ENCODE measurements around the gene SETD2. TPM values are rescaled to one million over a fixed set of nuclear protein-coding genes. Genes with fewer than 3 reads are reported as not detected.

Gene SETD2
- total and polyA plus RNA-seq, 2 donors (not counting 1 experiment from before 2014, with no cell fraction given) = 22.5 to 35.3 TPM

DNA sequence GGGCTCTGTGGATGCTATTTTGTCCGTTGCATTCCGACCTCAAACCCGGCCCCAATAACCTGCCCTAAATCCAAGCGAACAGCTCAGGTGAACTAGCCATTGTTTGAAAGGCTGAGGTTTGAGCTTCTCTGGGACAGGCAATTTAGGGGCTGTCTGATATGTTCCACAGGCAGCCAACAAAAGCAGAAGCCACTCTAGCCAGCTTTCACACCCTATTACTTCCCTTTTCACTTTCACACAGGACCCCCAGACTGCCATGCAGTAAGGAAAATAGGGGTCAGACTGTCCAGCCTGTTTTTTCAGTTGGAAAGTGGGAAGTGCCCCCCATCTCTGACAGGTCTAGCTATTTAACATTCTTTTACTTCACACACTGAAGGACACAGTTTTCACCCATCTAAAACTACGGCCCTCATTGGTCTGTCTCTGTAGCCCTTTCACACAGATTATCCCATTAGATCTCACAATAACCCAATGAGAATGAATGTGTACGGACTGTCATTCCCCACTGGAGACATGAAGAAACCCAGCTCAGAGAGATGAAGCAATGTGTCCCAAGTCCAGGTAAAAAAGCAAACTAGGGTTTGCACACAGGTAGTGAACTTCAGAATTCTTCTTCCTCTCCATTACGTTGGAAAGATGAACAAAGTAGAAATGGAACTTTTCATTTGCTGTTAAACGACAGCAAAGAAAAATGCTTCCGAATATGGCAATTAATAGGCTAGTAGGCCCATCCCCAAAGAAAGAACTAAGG lies 189.3 kb downstream of the SETD2 start:
- H3K27me3 ChIP-seq (ENCODE audit: control insufficient read depth, insufficient read depth, low read length) = no peaks in the 10 kb centered on the region
- H3K4me2 ChIP-seq (ENCODE audit: extremely low read depth, insufficient read depth, low read length) = peak overlapping the region; percentile 23
- no peaks in the 10 kb centered on the region for H3K36me3 ChIP-seq (ENCODE audit: control insufficient read depth, insufficient read depth, low read length)
- peaks cover 63% of the 10 kb centered on the region for H3K79me2 ChIP-seq (ENCODE audit: control insufficient read depth, insufficient read depth, low read length)
- peaks cover 9% of the 10 kb centered on the region for H3K4me1 ChIP-seq (ENCODE audit: control insufficient read depth, extremely low read depth, insufficient read depth, low read length)
- no peaks in the 10 kb centered on the region for H3K9me3 ChIP-seq (ENCODE audit: control insufficient read depth, insufficient read depth, low read depth, low read length)
- H3K4me3 ChIP-seq (replicated peaks in 1 of 4; ENCODE audit: control extremely low read depth in 1 of 4, insufficient read depth in 1 of 4, low read depth in 3 of 4, low read length in 4 of 4) = peak overlapping the region in 1 of 4 experiments; percentile 94
- H2AFZ ChIP-seq (ENCODE audit: low read length) = no peak overlapping the region
- TF ChIP-seq EZH2 (IDR thresholded peaks at IDR 0.05; ENCODE audit: low read length, missing control alignments) = no peak
- TF ChIP-seq, protein P1, sequence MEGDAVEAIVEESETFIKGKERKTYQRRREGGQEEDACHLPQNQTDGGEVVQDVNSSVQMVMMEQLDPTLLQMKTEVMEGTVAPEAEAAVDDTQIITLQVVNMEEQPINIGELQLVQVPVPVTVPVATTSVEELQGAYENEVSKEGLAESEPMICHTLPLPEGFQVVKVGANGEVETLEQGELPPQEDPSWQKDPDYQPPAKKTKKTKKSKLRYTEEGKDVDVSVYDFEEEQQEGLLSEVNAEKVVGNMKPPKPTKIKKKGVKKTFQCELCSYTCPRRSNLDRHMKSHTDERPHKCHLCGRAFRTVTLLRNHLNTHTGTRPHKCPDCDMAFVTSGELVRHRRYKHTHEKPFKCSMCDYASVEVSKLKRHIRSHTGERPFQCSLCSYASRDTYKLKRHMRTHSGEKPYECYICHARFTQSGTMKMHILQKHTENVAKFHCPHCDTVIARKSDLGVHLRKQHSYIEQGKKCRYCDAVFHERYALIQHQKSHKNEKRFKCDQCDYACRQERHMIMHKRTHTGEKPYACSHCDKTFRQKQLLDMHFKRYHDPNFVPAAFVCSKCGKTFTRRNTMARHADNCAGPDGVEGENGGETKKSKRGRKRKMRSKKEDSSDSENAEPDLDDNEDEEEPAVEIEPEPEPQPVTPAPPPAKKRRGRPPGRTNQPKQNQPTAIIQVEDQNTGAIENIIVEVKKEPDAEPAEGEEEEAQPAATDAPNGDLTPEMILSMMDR (conservative IDR thresholded peaks at IDR 0.05 in 1 of 2, IDR thresholded peaks at IDR 0.05 in 1 of 2; ENCODE audit: low read depth in 1 of 2, low read length in 2 of 2) = no peak
- no peak overlapping the region for H3K27ac ChIP-seq (ENCODE audit: insufficient read depth, low read length)
- no peak for DNase-seq (ENCODE audit: low read depth in 2 of 2)
- H3K9ac ChIP-seq (ENCODE audit: insufficient read depth, low read length) = no peak overlapping the region
- no peaks in the 10 kb centered on the region for H4K20me1 ChIP-seq (ENCODE audit: control insufficient read depth, extremely low read depth, insufficient read depth, low read length)

DNA sequence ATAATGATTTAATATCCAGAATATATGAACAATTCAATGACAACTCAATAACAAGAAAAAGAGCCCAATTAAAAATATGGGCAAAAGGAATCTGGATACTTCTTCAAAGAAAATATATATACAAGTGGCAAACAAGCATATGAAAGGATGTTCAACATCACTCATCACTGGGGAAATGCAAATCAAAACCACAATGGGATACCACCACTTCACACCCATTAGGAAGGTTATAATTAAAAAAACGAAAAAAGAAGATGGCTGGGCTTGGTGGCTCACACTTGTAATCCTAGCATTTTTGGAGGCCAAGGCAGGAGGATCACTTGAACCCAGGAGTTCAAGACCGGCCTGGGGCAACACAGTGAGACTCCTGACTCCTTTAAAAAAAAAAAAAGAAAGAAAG lies 191.5 kb downstream of the SETD2 start:
- Histone ChIP-seq H3K27ac (ENCODE audit: insufficient read depth, low read length) (no peak overlapping the region), H3K4me1 (ENCODE audit: control insufficient read depth, extremely low read depth, insufficient read depth, low read length) (peaks cover 4% of the 10 kb centered on the region), H3K4me2 (ENCODE audit: extremely low read depth, insufficient read depth, low read length) (no peak overlapping the region), H3K79me2 (ENCODE audit: control insufficient read depth, insufficient read depth, low read length) (peaks cover 85% of the 10 kb centered on the region), H2AFZ (ENCODE audit: low read length) (no peak overlapping the region), H3K36me3 (ENCODE audit: control insufficient read depth, insufficient read depth, low read length) (no peaks in the 10 kb centered on the region), H3K9ac (ENCODE audit: insufficient read depth, low read length) (no peak overlapping the region), H4K20me1 (ENCODE audit: control insufficient read depth, extremely low read depth, insufficient read depth, low read length) (peaks cover 4% of the 10 kb centered on the region), H3K9me3 (ENCODE audit: control insufficient read depth, insufficient read depth, low read depth, low read length) (no peaks in the 10 kb centered on the region), H3K27me3 (ENCODE audit: control insufficient read depth, insufficient read depth, low read length) (no peaks in the 10 kb centered on the region), H3K4me3 (replicated peaks in 1 of 4; ENCODE audit: control extremely low read depth in 1 of 4, insufficient read depth in 1 of 4, low read depth in 3 of 4, low read length in 4 of 4) (no peak overlapping the region)
- no peak for TF ChIP-seq EZH2 (IDR thresholded peaks at IDR 0.05; ENCODE audit: low read length, missing control alignments)
- TF ChIP-seq, protein P1 (conservative IDR thresholded peaks at IDR 0.05 in 1 of 2, IDR thresholded peaks at IDR 0.05 in 1 of 2; ENCODE audit: low read depth in 1 of 2, low read length in 2 of 2) = no peak
- no peak for DNase-seq (ENCODE audit: low read depth in 2 of 2)

DNA sequence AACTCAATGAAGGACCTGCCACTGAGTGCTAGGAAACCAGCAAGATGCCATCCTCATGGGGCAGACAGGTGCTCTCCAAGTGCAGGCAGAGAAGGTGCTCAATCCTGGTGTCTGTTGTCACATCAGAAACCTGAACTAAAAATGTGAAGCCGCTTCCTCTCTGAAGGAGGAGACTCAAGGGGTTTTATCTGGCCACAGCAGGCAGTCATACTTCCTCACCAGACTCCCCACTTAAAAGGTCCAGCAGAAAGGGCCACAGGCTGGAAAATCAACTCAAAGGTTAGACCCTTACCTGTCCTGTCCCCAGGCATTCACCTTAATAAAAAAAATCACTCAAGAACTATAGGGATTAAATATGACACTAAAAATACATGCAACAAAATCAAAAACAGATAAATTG lies 192.2 kb downstream of the SETD2 start:
- Histone ChIP-seq H3K79me2 (ENCODE audit: control insufficient read depth, insufficient read depth, low read length) (peaks cover 92% of the 10 kb centered on the region), H4K20me1 (ENCODE audit: control insufficient read depth, extremely low read depth, insufficient read depth, low read length) (peaks cover 4% of the 10 kb centered on the region), H3K9ac (ENCODE audit: insufficient read depth, low read length) (no peak overlapping the region), H3K9me3 (ENCODE audit: control insufficient read depth, insufficient read depth, low read depth, low read length) (no peaks in the 10 kb centered on the region), H3K4me2 (ENCODE audit: extremely low read depth, insufficient read depth, low read length) (no peak overlapping the region), H3K4me3 (replicated peaks in 1 of 4; ENCODE audit: control extremely low read depth in 1 of 4, insufficient read depth in 1 of 4, low read depth in 3 of 4, low read length in 4 of 4) (no peak overlapping the region), H2AFZ (ENCODE audit: low read length) (no peak overlapping the region), H3K4me1 (ENCODE audit: control insufficient read depth, extremely low read depth, insufficient read depth, low read length) (peaks cover 2% of the 10 kb centered on the region), H3K27ac (ENCODE audit: insufficient read depth, low read length) (no peak overlapping the region), H3K36me3 (ENCODE audit: control insufficient read depth, insufficient read depth, low read length) (no peaks in the 10 kb centered on the region), H3K27me3 (ENCODE audit: control insufficient read depth, insufficient read depth, low read length) (no peaks in the 10 kb centered on the region)
- no peak for DNase-seq (ENCODE audit: low read depth in 2 of 2)
- TF ChIP-seq EZH2 (IDR thresholded peaks at IDR 0.05; ENCODE audit: low read length, missing control alignments) = no peak

Data from fibroblast of lung (primary cell).